Upper lobe of right lung (tissue), 1 donor: ENCODE data around the gene KIFC1. TPM values are rescaled to one million over a fixed set of nuclear protein-coding genes. Genes with fewer than 3 reads are reported as not detected.

Source experiments
- ATAC-seq: fragments of 200-7000 bp; cut with Tn5 transposase; one replicate; pipeline ENCODE4 v1.9.1; 2020; ENCODE audit warnings: mild to moderate bottlenecking, moderate library complexity
- DNase-seq: peaks from one replicate; pipeline ENCODE4 v3.0.0-alpha.2; 2020
- H3K27ac ChIP-seq: fragments of 200-600 bp; one replicate; pipeline ENCODE4 v1.8.0; 2022
- H3K27me3 ChIP-seq: fragments of 200-600 bp; one replicate; pipeline ENCODE4 v1.8.0; 2022; ENCODE audit warnings: mild to moderate bottlenecking
- H3K36me3 ChIP-seq: fragments of 200-600 bp; one replicate; pipeline ENCODE4 v1.8.0; 2022
- H3K4me1 ChIP-seq: fragments of 200-600 bp; one replicate; pipeline ENCODE4 v1.8.0; 2022
- H3K4me3 ChIP-seq: fragments of 200-600 bp; one replicate; pipeline ENCODE4 v1.8.0; 2022; ENCODE audit warnings: mild to moderate bottlenecking
- H3K9me3 ChIP-seq: fragments of 200-600 bp; one replicate; pipeline ENCODE4 v1.8.0; 2022
- CTCF ChIP-seq: fragments of 200-600 bp; IDR thresholded peaks from one replicate; pipeline ENCODE4 v1.8.0; 2022; ENCODE audit warnings: antibody characterized with exemption
- intact Hi-C: fragments of 100-400 bp; cut with DNase I; formaldehyde crosslinking; loops from one replicate; pipeline ENCODE4 v1.11.0; 2022
- total RNA-seq: library from RNA; stranded (reverse); fragmentation: NEBNext Ultra II Directional; extraction: Animal tissue kit (Norgen Biotek cat#: 25700); gene quantifications from one replicate; pipeline ENCODE4 v1.2.1, GENCODE V29; 2021
- donor health status: DM: no; HTN: yes; CAD: no; lungs with severe emphysema.

Gene KIFC1
- total RNA-seq, 1 donor from 2014 or later: 2.3 TPM

GRCh38 chr6:33450434-33450833 is 58.8 kb downstream of the KIFC1 start:
- Histone ChIP-seq H3K27me3 (no peaks in the 10 kb centered on the region), H3K4me3 (no peak overlapping the region), H3K9me3 (no peaks in the 10 kb centered on the region), H3K27ac (no peak overlapping the region), H3K36me3 (peaks cover 10% of the 10 kb centered on the region), H3K4me1 (peaks cover 15% of the 10 kb centered on the region)
- no peak for TF ChIP-seq CTCF
- peak; percentile 1 for ATAC-seq
- no peak for DNase-seq
- intact Hi-C loops: no loop called here

GRCh38 chr6:33451606-33452005 is 60.0 kb downstream of the KIFC1 start:
- Histone ChIP-seq H3K36me3 (peaks cover 6% of the 10 kb centered on the region), H3K27me3 (no peaks in the 10 kb centered on the region), H3K27ac (no peak overlapping the region), H3K4me1 (peaks cover 15% of the 10 kb centered on the region), H3K9me3 (no peaks in the 10 kb centered on the region), H3K4me3 (no peak overlapping the region)
- DNase-seq (no peak), ATAC-seq (no peak)
- intact Hi-C loops: no loop called here
- no peak for TF ChIP-seq CTCF

GRCh38 chr6:33452496-33452895 is 60.9 kb downstream of the KIFC1 start:
- Histone ChIP-seq H3K36me3 (peaks cover 3% of the 10 kb centered on the region), H3K27ac (no peak overlapping the region), H3K4me3 (no peak overlapping the region), H3K27me3 (no peaks in the 10 kb centered on the region), H3K4me1 (peaks cover 15% of the 10 kb centered on the region), H3K9me3 (no peaks in the 10 kb centered on the region)
- intact Hi-C loops: no loop called here
- no peak for TF ChIP-seq CTCF
- ATAC-seq (no peak), DNase-seq (no peak)

- no peak for TF ChIP-seq CTCF
- no peaks in the 10 kb centered on the region for H3K9me3 ChIP-seq
- H3K4me1 ChIP-seq: peaks cover 15% of the 10 kb centered on the region
- H3K27me3 ChIP-seq: no peaks in the 10 kb centered on the region
- peak overlapping the region; percentile 95 for H3K4me3 ChIP-seq
- no peak for DNase-seq
- H3K36me3 ChIP-seq: no peaks in the 10 kb centered on the region
- intact Hi-C loops: no loop called here
- no peak for ATAC-seq
- H3K27ac ChIP-seq: peak overlapping the region; percentile 86
Observed at GRCh38 chr6:33453393-33454008, 61.9 kb downstream of the KIFC1 start.

GRCh38 chr6:33454009-33454946 is 62.7 kb downstream of the KIFC1 start, which contains the start of gene ZBTB9:
ZBTB9 (plus strand) TSS chr6:33454576; CDS start chr6:33455101, 525 bp downstream.
- peak; percentile 99 for ATAC-seq

More at GRCh38 chr6:33454009-33454946, 62.7 kb downstream of the KIFC1 start, which contains the start of gene ZBTB9:
- intact Hi-C loops: no loop called here
- TF ChIP-seq CTCF: no peak
- no peaks in the 10 kb centered on the region for H3K9me3 ChIP-seq
- no peaks in the 10 kb centered on the region for H3K36me3 ChIP-seq
- peak; percentile 98 for DNase-seq
- peaks cover 15% of the 10 kb centered on the region for H3K4me1 ChIP-seq
- H3K27me3 ChIP-seq: no peaks in the 10 kb centered on the region
- peak within 1 kb of the TSS; percentile 86 for H3K27ac ChIP-seq
- H3K4me3 ChIP-seq: peak within 1 kb of the TSS; percentile 95
